SK-N-SH (cell line): ENCODE data around the gene RPGRIP1L. TPM values are rescaled to one million over a fixed set of nuclear protein-coding genes. Genes with fewer than 3 reads are reported as not detected.

Source experiments
- CTCF ChIA-PET: fragments of 300-600, 350-600 bp; formaldehyde crosslinking; extraction: SDS; loops from one replicate; lab custom pipeline; 2021; lab: Yijun Ruan, JAX
- POLR2A ChIA-PET: fragments of 350-600 bp; sonication (Branson Sonifier 250); formaldehyde crosslinking; extraction: SDS; loops from one replicate; lab custom pipeline; 2020; ENCODE audit warnings: antibody characterized with exemption, inconsistent platforms; lab: Yijun Ruan, JAX
- DNase-seq: peaks from one replicate; pipeline ENCODE4 v3.0.0; 2012
- H2AFZ ChIP-seq: fragments of 200-600 bp; sonication (generic); 2 replicates; pipeline ENCODE4 v1.8.1; 2016; ENCODE audit warnings: antibody characterized with exemption, mild to moderate bottlenecking, low read depth
- H3F3A ChIP-seq: fragments of 200-600 bp; sonication (generic); replicated peaks from 2 replicates; pipeline ENCODE3; 2016; ENCODE audit warnings: antibody characterized with exemption, mild to moderate bottlenecking; ENCODE audit not compliant: insufficient read depth
- H3K27ac ChIP-seq, 2 experiments: fragments of 200-500 bp in 1 of 2; fragments of 200-600 bp in 1 of 2; sonication (Bioruptor generic) in 1 of 2; sonication (generic), shearing (Covaris generic) in 1 of 2; 2 replicates each; pipeline versions ENCODE4 v1.5.1 to v1.6.1; 2014 to 2016; ENCODE audit warnings: low read depth in 2 of 2, inconsistent platforms in 1 of 2, low read length in 1 of 2, mild to moderate bottlenecking in 1 of 2, mixed read lengths in 1 of 2
- H3K27me3 ChIP-seq: fragments of 200-600 bp; sonication (generic), shearing (Covaris generic); 2 replicates; pipeline ENCODE4 v1.6.1; 2016; ENCODE audit warnings: mixed run types; ENCODE audit not compliant: insufficient read depth
- H3K36me3 ChIP-seq, 2 experiments: fragments of 200-500 bp in 1 of 2; fragments of 200-600 bp in 1 of 2; sonication (Bioruptor generic) in 1 of 2; sonication (generic) in 1 of 2; replicated peaks in 1 of 2; 2 replicates each; pipeline versions ENCODE3 to v1.5.1; 2014 to 2016; ENCODE audit warnings: low read length in 1 of 2, mild to moderate bottlenecking in 1 of 2; ENCODE audit not compliant: insufficient read depth in 2 of 2, control insufficient read depth in 1 of 2
- H3K4me1 ChIP-seq, 2 experiments: fragments of 200-500 bp in 1 of 2; fragments of 200-600 bp in 1 of 2; sonication (Bioruptor generic) in 1 of 2; sonication (generic), shearing (Covaris generic) in 1 of 2; 2 replicates each; pipeline versions ENCODE4 v1.5.1 to v1.6.1; 2014 to 2016; ENCODE audit warnings: low read depth in 1 of 2, low read length in 1 of 2, mixed run types in 1 of 2; ENCODE audit not compliant: insufficient read depth in 2 of 2, control insufficient read depth in 1 of 2
- H3K4me2 ChIP-seq: fragments of 200-600 bp; sonication (generic), shearing (Covaris generic); 2 replicates; pipeline ENCODE4 v1.6.1; 2017; ENCODE audit warnings: mixed run types
- H3K4me3 ChIP-seq, 2 experiments: fragments of 200-500 bp in 1 of 2; fragments of 200-600 bp in 1 of 2; sonication (Bioruptor generic) in 1 of 2; sonication (generic), shearing (Covaris generic) in 1 of 2; 2 replicates each; pipeline versions ENCODE4 v1.5.1 to v1.8.1; 2014 to 2016; ENCODE audit warnings: low read depth in 2 of 2, inconsistent platforms in 1 of 2, low read length in 1 of 2, mild to moderate bottlenecking in 1 of 2, mixed read lengths in 1 of 2, moderate library complexity in 1 of 2
- H3K79me2 ChIP-seq: fragments of 200-600 bp; sonication (generic); 2 replicates; pipeline ENCODE4 v1.8.1; 2017; ENCODE audit warnings: mild to moderate bottlenecking; ENCODE audit not compliant: insufficient read depth
- H3K9ac ChIP-seq: fragments of 200-600 bp; sonication (generic); 2 replicates; pipeline ENCODE4 v1.6.1; 2017; ENCODE audit warnings: mixed run types
- H3K9me2 ChIP-seq: fragments of 200-600 bp; sonication (generic); 2 replicates; pipeline ENCODE4 v1.6.1; 2017; ENCODE audit warnings: mixed run types
- H3K9me3 ChIP-seq: fragments of 200-600 bp; sonication (generic); 2 replicates; pipeline ENCODE4 v1.6.1; 2017; ENCODE audit warnings: mixed run types, mild to moderate bottlenecking, moderate library complexity
- H4K20me1 ChIP-seq: fragments of 200-600 bp; sonication (generic); 2 replicates; pipeline ENCODE4 v1.6.1; 2017; ENCODE audit warnings: mild to moderate bottlenecking, mixed run types; ENCODE audit not compliant: insufficient read depth
- EP300 ChIP-seq, 2 experiments: IDR thresholded peaks; 2 replicates each; pipeline versions ENCODE4 v1.4.0 to v1.6.1; 2012; ENCODE audit warnings: borderline replicate concordance in 1 of 2, low read depth in 1 of 2, low read length in 1 of 2
- EZH2phosphoT487 ChIP-seq: fragments of 200-600 bp; sonication (generic); IDR thresholded peaks from 2 replicates; pipeline ENCODE4 v1.6.1; 2017; ENCODE audit warnings: low read depth, mixed run types, mild to moderate bottlenecking, antibody characterized with exemption, moderate library complexity, borderline replicate concordance
- GABPA ChIP-seq: IDR thresholded peaks from 2 replicates; pipeline ENCODE4 v1.4.0; 2012; ENCODE audit warnings: low read depth, mild to moderate bottlenecking
- JUND ChIP-seq: IDR thresholded peaks from 2 replicates; pipeline ENCODE4 v1.4.0; 2012
- USF1 ChIP-seq: IDR thresholded peaks from 2 replicates; pipeline ENCODE4 v1.4.0; 2012; ENCODE audit warnings: low read depth, borderline replicate concordance
- WGBS: methylation state at CpG from one replicate; pipeline ENCODE4 v1.1.6; 2017; ENCODE audit warnings: low lambda C conversion rate; 5-methylcytosine and 5-hydroxymethylcytosine counted together
- polyA plus RNA-seq, 3 experiments: library from polyadenylated mRNA; depleted of rRNA; stranded (reverse); fragments of >200 nt; gene quantifications; 2 replicates each; pipeline ENCODE4 v1.2.3, GENCODE V29; 2012
- TF ChIP-seq, protein P1 (sequence below): fragments of 150-350 bp; IDR thresholded peaks from 2 replicates; pipeline ENCODE4 v1.6.1; 2017; ENCODE audit warnings: antibody characterized with exemption, low read length, low read depth, borderline replicate concordance
- TF ChIP-seq, protein P2 (sequence below): IDR thresholded peaks from 2 replicates; pipeline ENCODE4 v1.4.0; 2012; ENCODE audit warnings: low read depth, borderline replicate concordance
- TF ChIP-seq, protein P3 (sequence below): IDR thresholded peaks from 2 replicates; pipeline ENCODE4 v1.4.0; 2012; ENCODE audit warnings: low read depth
- TF ChIP-seq, protein P4 (sequence below): IDR thresholded peaks from 2 replicates; pipeline ENCODE4 v1.6.1; 2012; ENCODE audit warnings: mild to moderate bottlenecking, low read depth, low read length, moderate library complexity

Gene RPGRIP1L
- polyA plus RNA-seq, 1 of the 3 experiments (the other 2 are of a cell fraction), result 5.7 TPM

DNA sequence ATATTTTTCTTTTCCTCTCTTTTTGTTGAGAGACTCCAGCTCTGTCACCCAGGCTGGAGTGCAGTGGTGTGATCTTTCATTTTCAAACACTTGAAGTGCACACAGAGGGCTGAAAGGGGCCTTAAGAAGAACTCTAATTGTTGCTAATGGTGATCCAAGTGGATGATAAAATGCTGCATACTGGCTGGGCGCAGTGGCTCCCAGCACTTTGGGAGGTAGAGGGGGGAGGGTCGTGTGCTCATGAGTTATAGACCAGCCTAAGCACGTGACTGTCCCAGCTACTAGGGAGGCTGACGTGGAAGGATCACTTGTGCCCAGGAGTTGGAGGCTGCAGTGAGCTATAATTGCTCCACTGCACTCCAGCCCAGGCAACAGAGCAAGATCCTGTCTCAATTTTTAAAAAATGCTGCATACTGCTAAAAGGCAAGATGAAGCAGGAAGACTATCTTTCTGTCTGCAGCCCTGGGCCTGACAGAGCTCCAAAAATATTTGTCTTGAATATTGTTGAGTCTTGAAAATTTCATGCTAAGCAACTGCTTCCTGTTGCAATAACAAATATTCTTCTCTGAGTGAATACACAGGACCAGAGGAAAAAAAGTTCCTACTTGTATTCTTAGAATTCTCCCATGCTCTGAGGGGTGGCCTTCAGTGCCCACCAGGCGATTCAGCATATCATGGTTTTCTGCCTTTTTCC, 137.0 kb downstream of the RPGRIP1L start:
- Histone ChIP-seq H3K9ac (no peak overlapping the region), H3F3A (no peaks in the 10 kb centered on the region), H3K9me2 (no peaks in the 10 kb centered on the region), H3K4me1 (no peaks in the 10 kb centered on the region), H3K27me3 (peaks cover 8% of the 10 kb centered on the region; the same call in 1 of the 2 replicates), H3K79me2 (no peaks in the 10 kb centered on the region), H4K20me1 (no peaks in the 10 kb centered on the region), H3K4me2 (no peak overlapping the region), H3K9me3 (no peaks in the 10 kb centered on the region), H2AFZ (no peak overlapping the region), H3K36me3 (no peaks in the 10 kb centered on the region), H3K4me3 (no peak overlapping the region), H3K27ac (no peak overlapping the region)
- 38% methylated on average over 5 of the region's 5 CpGs for WGBS
- no peak for DNase-seq
- ChIA-PET CTCF (interaction anchor here (1.0 kb wide), 1 partner anchor 16 kb away, joined by 3 read pairs; no protein-coding TSS in a partner anchor), POLR2A (no interaction called here)
- TF ChIP-seq, protein P1, sequence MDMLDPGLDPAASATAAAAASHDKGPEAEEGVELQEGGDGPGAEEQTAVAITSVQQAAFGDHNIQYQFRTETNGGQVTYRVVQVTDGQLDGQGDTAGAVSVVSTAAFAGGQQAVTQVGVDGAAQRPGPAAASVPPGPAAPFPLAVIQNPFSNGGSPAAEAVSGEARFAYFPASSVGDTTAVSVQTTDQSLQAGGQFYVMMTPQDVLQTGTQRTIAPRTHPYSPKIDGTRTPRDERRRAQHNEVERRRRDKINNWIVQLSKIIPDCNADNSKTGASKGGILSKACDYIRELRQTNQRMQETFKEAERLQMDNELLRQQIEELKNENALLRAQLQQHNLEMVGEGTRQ, result no peak
- no peak for TF ChIP-seq EP300 (IDR thresholded peaks at IDR 0.05; ENCODE audit: borderline replicate concordance in 1 of 2, low read depth in 1 of 2, low read length in 1 of 2)
- TF ChIP-seq, protein P2, sequence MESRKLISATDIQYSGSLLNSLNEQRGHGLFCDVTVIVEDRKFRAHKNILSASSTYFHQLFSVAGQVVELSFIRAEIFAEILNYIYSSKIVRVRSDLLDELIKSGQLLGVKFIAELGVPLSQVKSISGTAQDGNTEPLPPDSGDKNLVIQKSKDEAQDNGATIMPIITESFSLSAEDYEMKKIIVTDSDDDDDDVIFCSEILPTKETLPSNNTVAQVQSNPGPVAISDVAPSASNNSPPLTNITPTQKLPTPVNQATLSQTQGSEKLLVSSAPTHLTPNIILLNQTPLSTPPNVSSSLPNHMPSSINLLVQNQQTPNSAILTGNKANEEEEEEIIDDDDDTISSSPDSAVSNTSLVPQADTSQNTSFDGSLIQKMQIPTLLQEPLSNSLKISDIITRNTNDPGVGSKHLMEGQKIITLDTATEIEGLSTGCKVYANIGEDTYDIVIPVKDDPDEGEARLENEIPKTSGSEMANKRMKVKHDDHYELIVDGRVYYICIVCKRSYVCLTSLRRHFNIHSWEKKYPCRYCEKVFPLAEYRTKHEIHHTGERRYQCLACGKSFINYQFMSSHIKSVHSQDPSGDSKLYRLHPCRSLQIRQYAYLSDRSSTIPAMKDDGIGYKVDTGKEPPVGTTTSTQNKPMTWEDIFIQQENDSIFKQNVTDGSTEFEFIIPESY, result no peak
- no peak for TF ChIP-seq EZH2phosphoT487
- TF ChIP-seq, protein P3, sequence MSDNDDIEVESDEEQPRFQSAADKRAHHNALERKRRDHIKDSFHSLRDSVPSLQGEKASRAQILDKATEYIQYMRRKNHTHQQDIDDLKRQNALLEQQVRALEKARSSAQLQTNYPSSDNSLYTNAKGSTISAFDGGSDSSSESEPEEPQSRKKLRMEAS, result no peak
- TF ChIP-seq, protein P4, sequence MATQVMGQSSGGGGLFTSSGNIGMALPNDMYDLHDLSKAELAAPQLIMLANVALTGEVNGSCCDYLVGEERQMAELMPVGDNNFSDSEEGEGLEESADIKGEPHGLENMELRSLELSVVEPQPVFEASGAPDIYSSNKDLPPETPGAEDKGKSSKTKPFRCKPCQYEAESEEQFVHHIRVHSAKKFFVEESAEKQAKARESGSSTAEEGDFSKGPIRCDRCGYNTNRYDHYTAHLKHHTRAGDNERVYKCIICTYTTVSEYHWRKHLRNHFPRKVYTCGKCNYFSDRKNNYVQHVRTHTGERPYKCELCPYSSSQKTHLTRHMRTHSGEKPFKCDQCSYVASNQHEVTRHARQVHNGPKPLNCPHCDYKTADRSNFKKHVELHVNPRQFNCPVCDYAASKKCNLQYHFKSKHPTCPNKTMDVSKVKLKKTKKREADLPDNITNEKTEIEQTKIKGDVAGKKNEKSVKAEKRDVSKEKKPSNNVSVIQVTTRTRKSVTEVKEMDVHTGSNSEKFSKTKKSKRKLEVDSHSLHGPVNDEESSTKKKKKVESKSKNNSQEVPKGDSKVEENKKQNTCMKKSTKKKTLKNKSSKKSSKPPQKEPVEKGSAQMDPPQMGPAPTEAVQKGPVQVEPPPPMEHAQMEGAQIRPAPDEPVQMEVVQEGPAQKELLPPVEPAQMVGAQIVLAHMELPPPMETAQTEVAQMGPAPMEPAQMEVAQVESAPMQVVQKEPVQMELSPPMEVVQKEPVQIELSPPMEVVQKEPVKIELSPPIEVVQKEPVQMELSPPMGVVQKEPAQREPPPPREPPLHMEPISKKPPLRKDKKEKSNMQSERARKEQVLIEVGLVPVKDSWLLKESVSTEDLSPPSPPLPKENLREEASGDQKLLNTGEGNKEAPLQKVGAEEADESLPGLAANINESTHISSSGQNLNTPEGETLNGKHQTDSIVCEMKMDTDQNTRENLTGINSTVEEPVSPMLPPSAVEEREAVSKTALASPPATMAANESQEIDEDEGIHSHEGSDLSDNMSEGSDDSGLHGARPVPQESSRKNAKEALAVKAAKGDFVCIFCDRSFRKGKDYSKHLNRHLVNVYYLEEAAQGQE, result no peak
- TF ChIP-seq GABPA, result no peak
- no peak for TF ChIP-seq USF1
- TF ChIP-seq JUND, result no peak
